ENCODE results near the gene LRRC4C. TPM values are rescaled to one million over a fixed set of nuclear protein-coding genes. Genes with fewer than 3 reads are reported as not detected.

LRRC4C gene
- total and polyA plus RNA-seq, 2 experiments from 2014 or later, result 0.35 to 1.1 TPM

DNA sequence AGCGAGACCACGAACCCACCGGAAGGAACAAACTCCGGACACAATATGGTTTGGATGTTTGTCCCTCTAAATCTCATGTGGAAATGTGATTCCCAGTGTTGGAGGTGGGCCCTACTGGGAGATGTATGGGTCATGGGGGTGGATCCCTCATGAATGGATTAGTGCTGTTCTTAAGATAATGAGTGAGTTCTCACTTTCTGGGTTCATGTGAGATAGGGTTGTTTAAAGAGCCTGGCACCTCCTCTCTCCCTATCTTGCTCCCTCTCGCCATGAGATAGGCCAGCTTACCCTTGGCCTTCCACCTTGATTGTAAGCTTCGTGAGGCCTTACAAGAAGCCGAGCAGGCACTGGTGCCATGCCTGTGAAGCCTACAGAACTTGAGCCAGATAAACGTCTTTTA is 184.6 kb downstream of the LRRC4C start (continued):
- TF ChIP-seq, protein P1, sequence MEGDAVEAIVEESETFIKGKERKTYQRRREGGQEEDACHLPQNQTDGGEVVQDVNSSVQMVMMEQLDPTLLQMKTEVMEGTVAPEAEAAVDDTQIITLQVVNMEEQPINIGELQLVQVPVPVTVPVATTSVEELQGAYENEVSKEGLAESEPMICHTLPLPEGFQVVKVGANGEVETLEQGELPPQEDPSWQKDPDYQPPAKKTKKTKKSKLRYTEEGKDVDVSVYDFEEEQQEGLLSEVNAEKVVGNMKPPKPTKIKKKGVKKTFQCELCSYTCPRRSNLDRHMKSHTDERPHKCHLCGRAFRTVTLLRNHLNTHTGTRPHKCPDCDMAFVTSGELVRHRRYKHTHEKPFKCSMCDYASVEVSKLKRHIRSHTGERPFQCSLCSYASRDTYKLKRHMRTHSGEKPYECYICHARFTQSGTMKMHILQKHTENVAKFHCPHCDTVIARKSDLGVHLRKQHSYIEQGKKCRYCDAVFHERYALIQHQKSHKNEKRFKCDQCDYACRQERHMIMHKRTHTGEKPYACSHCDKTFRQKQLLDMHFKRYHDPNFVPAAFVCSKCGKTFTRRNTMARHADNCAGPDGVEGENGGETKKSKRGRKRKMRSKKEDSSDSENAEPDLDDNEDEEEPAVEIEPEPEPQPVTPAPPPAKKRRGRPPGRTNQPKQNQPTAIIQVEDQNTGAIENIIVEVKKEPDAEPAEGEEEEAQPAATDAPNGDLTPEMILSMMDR (conservative IDR thresholded peaks at IDR 0.05; ENCODE audit: low read depth in 2 of 2), result no peak
- no peak for TF ChIP-seq EZH2phosphoT487 (IDR thresholded peaks at IDR 0.05; ENCODE audit: unreplicated experiment)
- no peak for TF ChIP-seq NANOG (IDR thresholded peaks at IDR 0.05; ENCODE audit: borderline replicate concordance)
- TF ChIP-seq ZNF114 (CRISPR knock-in tag; IDR thresholded peaks at IDR 0.05), result no peak
- no peak for TF ChIP-seq STAT1 (IDR thresholded peaks at IDR 0.05; ENCODE audit: unreplicated experiment)
- TF ChIP-seq CREB1 (CRISPR knock-in tag; IDR thresholded peaks at IDR 0.05; ENCODE audit: low read depth), result no peak
- TF ChIP-seq, protein P2, sequence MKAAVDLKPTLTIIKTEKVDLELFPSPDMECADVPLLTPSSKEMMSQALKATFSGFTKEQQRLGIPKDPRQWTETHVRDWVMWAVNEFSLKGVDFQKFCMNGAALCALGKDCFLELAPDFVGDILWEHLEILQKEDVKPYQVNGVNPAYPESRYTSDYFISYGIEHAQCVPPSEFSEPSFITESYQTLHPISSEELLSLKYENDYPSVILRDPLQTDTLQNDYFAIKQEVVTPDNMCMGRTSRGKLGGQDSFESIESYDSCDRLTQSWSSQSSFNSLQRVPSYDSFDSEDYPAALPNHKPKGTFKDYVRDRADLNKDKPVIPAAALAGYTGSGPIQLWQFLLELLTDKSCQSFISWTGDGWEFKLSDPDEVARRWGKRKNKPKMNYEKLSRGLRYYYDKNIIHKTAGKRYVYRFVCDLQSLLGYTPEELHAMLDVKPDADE (IDR thresholded peaks at IDR 0.05), result no peak
- no peak for TF ChIP-seq EZH2 (IDR thresholded peaks at IDR 0.05; ENCODE audit: low read depth, unreplicated experiment)
- TF ChIP-seq POLR2AphosphoS5 (IDR thresholded peaks at IDR 0.05; ENCODE audit: low read depth), result no peak

DNA sequence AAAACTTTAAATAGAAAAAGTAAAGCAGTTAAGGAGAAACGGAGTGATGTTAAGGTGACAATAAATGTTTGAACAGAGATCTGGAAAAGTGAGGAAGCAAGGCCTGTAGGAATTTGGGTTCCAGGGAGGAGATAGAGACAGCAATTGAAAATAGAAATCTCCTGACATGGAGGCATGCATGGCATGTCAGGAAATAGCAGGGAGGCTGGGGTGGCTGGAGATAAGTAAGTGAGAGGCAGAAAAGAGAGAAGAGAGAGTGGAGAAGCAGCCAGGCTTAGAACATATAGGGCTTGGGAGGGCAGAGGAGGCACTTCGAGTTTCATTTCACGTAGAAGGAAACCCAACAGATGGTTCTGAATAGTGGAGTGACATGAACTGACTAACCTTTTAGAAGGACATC is 185.5 kb downstream of the LRRC4C start:
- Histone ChIP-seq H4K20me1 (replicated peaks; ENCODE audit: insufficient read depth) (no peaks in the 10 kb centered on the region), H3K4me2 (no peak overlapping the region), H3F3A (replicated peaks; ENCODE audit: low read depth) (no peaks in the 10 kb centered on the region), H3K27ac (ENCODE audit: low read depth) (no peak overlapping the region), H3K27me3 (ENCODE audit: insufficient read depth) (no peaks in the 10 kb centered on the region), H3K4me3 (no peak overlapping the region), H3K79me2 (replicated peaks; ENCODE audit: insufficient read depth) (no peaks in the 10 kb centered on the region), H2AFZ (no peak overlapping the region), H3K9me2 (ENCODE audit: insufficient read depth) (peaks cover 14% of the 10 kb centered on the region), H3K36me3 (ENCODE audit: insufficient read depth) (no peaks in the 10 kb centered on the region), H3K4me1 (ENCODE audit: insufficient read depth) (no peaks in the 10 kb centered on the region)
- H3K9me3 Mint-ChIP-seq, result peaks cover 3% of the 10 kb centered on the region; the same call in 2 of the 3 replicates
- no peaks in the 10 kb centered on the region for H3K27me3 Mint-ChIP-seq (ENCODE audit: insufficient read depth, low read depth, poor library complexity)
- peaks cover 6% of the 10 kb centered on the region; the same call in 1 of the 3 replicates for H3K36me3 Mint-ChIP-seq (ENCODE audit: low read depth)
- no peak overlapping the region for H3K4me3 Mint-ChIP-seq
- H3K27ac Mint-ChIP-seq, result no peak overlapping the region
- no peak for DNase-seq (ENCODE audit: low spot score)
- H3K4me1 Mint-ChIP-seq, result peaks cover 11% of the 10 kb centered on the region; the same call in 2 of the 3 replicates
- ATAC-seq, result no peak
- TF ChIP-seq NANOG (IDR thresholded peaks at IDR 0.05; ENCODE audit: borderline replicate concordance) (no peak), JUNB (IDR thresholded peaks at IDR 0.05; ENCODE audit: unreplicated experiment) (no peak), EZH2 (IDR thresholded peaks at IDR 0.05; ENCODE audit: low read depth, unreplicated experiment) (no peak), EZH2phosphoT487 (IDR thresholded peaks at IDR 0.05; ENCODE audit: unreplicated experiment) (no peak), ZNF331 (CRISPR knock-in tag; IDR thresholded peaks at IDR 0.05; ENCODE audit: low read depth) (no peak), STAT1 (IDR thresholded peaks at IDR 0.05; ENCODE audit: unreplicated experiment) (no peak), POLR2AphosphoS5 (IDR thresholded peaks at IDR 0.05; ENCODE audit: low read depth) (no peak), ZNF114 (CRISPR knock-in tag; IDR thresholded peaks at IDR 0.05) (no peak), CREB1 (CRISPR knock-in tag; IDR thresholded peaks at IDR 0.05; ENCODE audit: low read depth) (no peak)
- TF ChIP-seq, protein P2 (IDR thresholded peaks at IDR 0.05), result no peak
- TF ChIP-seq, protein P1 (conservative IDR thresholded peaks at IDR 0.05; ENCODE audit: low read depth in 2 of 2), result no peak
- TF ChIP-seq, protein P3, sequence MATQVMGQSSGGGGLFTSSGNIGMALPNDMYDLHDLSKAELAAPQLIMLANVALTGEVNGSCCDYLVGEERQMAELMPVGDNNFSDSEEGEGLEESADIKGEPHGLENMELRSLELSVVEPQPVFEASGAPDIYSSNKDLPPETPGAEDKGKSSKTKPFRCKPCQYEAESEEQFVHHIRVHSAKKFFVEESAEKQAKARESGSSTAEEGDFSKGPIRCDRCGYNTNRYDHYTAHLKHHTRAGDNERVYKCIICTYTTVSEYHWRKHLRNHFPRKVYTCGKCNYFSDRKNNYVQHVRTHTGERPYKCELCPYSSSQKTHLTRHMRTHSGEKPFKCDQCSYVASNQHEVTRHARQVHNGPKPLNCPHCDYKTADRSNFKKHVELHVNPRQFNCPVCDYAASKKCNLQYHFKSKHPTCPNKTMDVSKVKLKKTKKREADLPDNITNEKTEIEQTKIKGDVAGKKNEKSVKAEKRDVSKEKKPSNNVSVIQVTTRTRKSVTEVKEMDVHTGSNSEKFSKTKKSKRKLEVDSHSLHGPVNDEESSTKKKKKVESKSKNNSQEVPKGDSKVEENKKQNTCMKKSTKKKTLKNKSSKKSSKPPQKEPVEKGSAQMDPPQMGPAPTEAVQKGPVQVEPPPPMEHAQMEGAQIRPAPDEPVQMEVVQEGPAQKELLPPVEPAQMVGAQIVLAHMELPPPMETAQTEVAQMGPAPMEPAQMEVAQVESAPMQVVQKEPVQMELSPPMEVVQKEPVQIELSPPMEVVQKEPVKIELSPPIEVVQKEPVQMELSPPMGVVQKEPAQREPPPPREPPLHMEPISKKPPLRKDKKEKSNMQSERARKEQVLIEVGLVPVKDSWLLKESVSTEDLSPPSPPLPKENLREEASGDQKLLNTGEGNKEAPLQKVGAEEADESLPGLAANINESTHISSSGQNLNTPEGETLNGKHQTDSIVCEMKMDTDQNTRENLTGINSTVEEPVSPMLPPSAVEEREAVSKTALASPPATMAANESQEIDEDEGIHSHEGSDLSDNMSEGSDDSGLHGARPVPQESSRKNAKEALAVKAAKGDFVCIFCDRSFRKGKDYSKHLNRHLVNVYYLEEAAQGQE (IDR thresholded peaks at IDR 0.05; ENCODE audit: unreplicated experiment), result no peak

All from GM23338 (cell line).